ENCODE data around the gene DNAJB9.

DNA sequence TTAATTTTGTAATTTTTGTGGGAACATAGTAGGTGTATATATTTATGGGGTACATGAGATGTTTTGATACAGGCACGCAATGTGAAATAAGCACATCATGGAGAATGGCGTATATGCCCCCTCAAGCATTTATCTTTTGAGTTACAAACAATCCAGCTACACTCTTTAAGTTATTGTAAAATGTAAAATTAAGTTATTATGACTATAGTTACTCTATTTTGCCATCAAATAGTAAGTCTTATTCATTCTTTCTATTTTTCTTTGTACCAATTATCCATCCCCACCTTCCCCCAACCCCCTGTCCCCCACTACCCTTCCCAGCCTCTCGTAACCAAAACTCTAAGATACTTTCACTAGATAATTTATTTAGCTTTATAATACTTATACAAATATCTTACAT lies 36.0 kb upstream of the DNAJB9 start:
- TF ChIP-seq, protein P1, sequence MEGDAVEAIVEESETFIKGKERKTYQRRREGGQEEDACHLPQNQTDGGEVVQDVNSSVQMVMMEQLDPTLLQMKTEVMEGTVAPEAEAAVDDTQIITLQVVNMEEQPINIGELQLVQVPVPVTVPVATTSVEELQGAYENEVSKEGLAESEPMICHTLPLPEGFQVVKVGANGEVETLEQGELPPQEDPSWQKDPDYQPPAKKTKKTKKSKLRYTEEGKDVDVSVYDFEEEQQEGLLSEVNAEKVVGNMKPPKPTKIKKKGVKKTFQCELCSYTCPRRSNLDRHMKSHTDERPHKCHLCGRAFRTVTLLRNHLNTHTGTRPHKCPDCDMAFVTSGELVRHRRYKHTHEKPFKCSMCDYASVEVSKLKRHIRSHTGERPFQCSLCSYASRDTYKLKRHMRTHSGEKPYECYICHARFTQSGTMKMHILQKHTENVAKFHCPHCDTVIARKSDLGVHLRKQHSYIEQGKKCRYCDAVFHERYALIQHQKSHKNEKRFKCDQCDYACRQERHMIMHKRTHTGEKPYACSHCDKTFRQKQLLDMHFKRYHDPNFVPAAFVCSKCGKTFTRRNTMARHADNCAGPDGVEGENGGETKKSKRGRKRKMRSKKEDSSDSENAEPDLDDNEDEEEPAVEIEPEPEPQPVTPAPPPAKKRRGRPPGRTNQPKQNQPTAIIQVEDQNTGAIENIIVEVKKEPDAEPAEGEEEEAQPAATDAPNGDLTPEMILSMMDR (IDR thresholded peaks at IDR 0.05; ENCODE audit: insufficient read depth, low read length): no peak
- no peak for TF ChIP-seq POLR2AphosphoS5 (IDR thresholded peaks at IDR 0.05; ENCODE audit: low read depth)
- no peak for TF ChIP-seq SPI1 (IDR thresholded peaks at IDR 0.05; ENCODE audit: borderline replicate concordance, low read depth)
- no peak for TF ChIP-seq GABPA (IDR thresholded peaks at IDR 0.05; ENCODE audit: low read depth)
- TF ChIP-seq, protein P2, sequence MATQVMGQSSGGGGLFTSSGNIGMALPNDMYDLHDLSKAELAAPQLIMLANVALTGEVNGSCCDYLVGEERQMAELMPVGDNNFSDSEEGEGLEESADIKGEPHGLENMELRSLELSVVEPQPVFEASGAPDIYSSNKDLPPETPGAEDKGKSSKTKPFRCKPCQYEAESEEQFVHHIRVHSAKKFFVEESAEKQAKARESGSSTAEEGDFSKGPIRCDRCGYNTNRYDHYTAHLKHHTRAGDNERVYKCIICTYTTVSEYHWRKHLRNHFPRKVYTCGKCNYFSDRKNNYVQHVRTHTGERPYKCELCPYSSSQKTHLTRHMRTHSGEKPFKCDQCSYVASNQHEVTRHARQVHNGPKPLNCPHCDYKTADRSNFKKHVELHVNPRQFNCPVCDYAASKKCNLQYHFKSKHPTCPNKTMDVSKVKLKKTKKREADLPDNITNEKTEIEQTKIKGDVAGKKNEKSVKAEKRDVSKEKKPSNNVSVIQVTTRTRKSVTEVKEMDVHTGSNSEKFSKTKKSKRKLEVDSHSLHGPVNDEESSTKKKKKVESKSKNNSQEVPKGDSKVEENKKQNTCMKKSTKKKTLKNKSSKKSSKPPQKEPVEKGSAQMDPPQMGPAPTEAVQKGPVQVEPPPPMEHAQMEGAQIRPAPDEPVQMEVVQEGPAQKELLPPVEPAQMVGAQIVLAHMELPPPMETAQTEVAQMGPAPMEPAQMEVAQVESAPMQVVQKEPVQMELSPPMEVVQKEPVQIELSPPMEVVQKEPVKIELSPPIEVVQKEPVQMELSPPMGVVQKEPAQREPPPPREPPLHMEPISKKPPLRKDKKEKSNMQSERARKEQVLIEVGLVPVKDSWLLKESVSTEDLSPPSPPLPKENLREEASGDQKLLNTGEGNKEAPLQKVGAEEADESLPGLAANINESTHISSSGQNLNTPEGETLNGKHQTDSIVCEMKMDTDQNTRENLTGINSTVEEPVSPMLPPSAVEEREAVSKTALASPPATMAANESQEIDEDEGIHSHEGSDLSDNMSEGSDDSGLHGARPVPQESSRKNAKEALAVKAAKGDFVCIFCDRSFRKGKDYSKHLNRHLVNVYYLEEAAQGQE (IDR thresholded peaks at IDR 0.05; ENCODE audit: insufficient replicate concordance, low read depth): no peak

All from HL-60 (cell line).